Measurements from ENCODE around the gene MIA.
"Not testable (repeated sequence)": the region's sequence is repeated elsewhere in the genome, so short reads cannot be mapped to it uniquely, and the experiment has no call there.

MIA gene

DNA sequence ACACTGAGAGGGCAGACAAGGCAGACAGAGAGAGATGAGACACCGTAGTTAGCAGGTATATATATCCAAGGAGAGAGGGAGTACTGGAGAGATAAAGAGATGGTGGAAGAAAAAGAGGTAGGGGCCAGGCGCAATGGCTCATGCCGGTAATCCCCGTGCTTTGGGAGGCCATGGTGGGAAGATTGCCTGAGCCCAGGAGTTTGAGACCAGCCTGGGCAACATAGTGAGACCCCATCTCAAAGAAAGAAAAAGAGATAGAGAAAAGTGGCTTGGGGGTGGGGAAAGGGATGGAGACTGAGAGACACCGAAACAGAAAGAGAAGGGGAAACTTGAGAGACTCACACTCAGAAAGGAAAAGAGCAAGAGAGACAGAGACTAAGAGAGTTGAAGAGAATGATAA lies 5.3 kb downstream of the MIA start:
- H3K4me3 ChIP-seq (ENCODE audit: low read depth, low read length): no peak overlapping the region
- no peak for DNase-seq (ENCODE audit: low read depth)
- TF ChIP-seq, protein P1, sequence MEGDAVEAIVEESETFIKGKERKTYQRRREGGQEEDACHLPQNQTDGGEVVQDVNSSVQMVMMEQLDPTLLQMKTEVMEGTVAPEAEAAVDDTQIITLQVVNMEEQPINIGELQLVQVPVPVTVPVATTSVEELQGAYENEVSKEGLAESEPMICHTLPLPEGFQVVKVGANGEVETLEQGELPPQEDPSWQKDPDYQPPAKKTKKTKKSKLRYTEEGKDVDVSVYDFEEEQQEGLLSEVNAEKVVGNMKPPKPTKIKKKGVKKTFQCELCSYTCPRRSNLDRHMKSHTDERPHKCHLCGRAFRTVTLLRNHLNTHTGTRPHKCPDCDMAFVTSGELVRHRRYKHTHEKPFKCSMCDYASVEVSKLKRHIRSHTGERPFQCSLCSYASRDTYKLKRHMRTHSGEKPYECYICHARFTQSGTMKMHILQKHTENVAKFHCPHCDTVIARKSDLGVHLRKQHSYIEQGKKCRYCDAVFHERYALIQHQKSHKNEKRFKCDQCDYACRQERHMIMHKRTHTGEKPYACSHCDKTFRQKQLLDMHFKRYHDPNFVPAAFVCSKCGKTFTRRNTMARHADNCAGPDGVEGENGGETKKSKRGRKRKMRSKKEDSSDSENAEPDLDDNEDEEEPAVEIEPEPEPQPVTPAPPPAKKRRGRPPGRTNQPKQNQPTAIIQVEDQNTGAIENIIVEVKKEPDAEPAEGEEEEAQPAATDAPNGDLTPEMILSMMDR (IDR thresholded peaks at IDR 0.05; ENCODE audit: insufficient read depth, low read depth, low read length, missing control alignments): no peak

DNA sequence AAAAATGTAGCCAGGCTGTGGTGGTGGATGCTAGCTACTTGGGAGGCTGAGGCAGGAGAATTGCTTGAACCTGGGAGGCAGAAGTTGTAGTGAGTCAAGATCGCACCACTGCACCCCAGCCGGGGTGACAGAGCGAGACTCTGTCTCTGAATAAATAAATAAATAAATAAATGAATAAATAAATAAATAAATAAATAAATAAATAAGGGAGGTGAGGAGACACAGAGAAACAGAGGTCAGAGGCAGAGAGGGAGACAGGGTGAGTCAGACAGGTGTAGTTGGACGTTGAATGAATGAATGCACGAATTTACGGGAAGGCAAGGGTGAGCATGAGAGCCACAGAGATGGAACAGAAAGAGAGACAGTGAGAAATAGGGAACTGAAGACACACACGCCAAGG lies 5.8 kb downstream of the MIA start:
- no peak overlapping the region for H3K4me3 ChIP-seq (ENCODE audit: low read depth, low read length)

DNA sequence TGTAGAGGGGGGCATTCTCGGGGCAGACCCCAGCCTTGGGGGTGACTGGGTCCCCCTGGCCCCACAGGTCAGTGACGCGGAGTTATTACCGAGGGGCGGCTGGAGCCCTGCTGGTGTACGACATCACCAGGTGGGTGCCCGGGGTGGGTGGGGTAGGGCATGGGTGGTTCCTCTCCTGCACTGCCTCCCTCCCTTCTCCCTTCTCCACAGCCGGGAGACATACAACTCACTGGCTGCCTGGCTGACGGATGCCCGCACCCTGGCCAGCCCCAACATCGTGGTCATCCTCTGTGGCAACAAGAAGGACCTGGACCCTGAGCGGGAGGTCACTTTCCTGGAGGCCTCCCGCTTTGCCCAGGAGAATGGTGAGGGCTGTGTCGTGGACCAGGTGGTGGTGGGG lies 8.4 kb downstream of the MIA start:
- no peak overlapping the region for H3K4me3 ChIP-seq (ENCODE audit: low read depth, low read length)
- DNase-seq (ENCODE audit: low read depth): no peak
- TF ChIP-seq, protein P1 (IDR thresholded peaks at IDR 0.05; ENCODE audit: insufficient read depth, low read depth, low read length, missing control alignments): no peak

More for the DNA sequence above, 5.8 kb downstream of the MIA start:
- TF ChIP-seq, protein P1 (IDR thresholded peaks at IDR 0.05; ENCODE audit: insufficient read depth, low read depth, low read length, missing control alignments): no peak
- no peak for DNase-seq (ENCODE audit: low read depth)

DNA sequence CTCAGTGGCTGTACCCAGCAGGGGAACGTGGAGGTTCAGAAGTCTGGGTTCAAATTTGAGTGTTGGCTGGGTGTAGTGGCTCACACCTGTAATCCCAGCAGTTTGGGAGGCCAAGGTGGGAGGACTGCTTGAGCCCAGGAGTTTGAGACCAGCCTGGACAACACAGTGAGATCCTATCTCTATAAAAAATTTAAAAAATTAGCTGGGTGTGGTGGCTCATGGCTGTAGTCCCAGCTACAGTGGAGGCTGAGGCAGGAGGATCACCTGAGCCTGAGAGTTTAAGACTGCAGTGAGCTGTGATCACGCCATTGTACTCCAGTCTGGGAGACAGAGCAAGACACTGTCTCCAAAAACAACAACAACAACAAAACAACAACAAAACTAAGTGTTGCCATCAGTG lies 8.8 kb downstream of the MIA start:
- DNase-seq (ENCODE audit: low read depth); H3K4me3 ChIP-seq (ENCODE audit: low read depth, low read length): not testable (repeated sequence)

DNA sequence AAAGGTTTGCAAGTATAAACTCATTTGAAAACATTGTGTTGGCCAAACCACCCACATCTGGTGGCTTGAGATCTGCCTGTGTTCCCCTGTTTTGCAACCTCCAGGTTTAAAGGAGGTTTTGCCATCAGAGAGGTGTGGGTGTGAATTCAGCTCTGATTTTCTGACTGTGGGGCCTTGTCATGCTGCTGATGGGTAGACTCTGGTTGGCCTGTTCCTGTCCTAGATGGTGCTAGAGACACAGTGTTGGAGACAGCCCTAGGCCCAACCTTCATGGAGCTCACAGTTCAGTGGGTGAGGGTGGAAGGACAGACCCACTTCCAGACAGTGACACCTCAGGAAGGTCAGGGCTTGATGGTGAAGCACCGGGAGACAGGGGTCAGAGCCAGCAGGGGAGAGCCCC lies 10.2 kb downstream of the MIA start:
- TF ChIP-seq, protein P1 (IDR thresholded peaks at IDR 0.05; ENCODE audit: insufficient read depth, low read depth, low read length, missing control alignments): no peak
- H3K4me3 ChIP-seq (ENCODE audit: low read depth, low read length): no peak overlapping the region
- DNase-seq (ENCODE audit: low read depth): no peak

DNA sequence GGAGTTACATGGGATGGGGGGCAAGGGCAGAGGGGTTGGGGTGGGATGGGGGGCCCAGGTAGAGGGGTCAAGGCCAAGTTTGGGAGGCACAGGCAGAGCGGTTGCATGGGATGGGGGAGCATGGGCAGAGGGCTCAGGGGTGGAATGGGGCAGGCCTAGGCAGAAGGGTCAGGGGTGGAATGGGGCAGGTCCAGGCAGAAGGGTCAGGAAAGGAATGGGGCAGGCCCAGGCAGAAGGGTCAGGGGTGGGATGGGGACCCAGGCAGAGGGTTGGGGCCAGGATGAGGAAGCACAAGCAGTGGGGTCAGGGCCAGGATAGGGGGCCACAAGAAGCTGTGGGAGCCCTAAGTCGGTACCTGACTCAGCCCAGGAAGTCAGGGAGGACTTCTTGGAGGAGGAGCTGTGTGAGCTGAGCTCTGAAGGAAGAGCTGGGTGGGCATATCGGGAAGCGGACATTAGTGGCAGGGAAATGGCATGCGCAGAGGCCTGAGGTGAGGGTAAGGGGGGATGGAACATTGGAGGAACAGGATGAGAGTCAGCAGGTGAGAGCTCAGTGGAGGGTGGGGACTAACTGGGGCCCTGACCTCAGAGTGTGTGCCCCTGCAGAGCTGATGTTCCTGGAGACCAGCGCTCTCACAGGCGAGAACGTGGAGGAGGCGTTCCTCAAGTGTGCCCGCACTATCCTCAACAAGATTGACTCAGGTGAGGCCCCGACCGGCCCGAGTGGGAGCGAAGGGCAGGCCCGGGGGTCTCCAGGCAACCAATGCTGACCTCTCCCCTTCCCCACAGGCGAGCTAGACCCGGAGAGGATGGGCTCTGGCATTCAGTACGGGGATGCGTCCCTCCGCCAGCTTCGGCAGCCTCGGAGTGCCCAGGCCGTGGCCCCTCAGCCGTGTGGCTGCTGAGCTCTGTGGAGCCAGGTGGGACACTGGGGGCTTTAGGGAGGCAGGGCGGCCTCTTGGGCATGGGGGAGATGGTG lies 11.0 kb downstream of the MIA start:
- DNase-seq (ENCODE audit: low read depth): no peak
- H3K4me3 ChIP-seq (ENCODE audit: low read depth, low read length): no peak overlapping the region
- TF ChIP-seq, protein P1 (IDR thresholded peaks at IDR 0.05; ENCODE audit: insufficient read depth, low read depth, low read length, missing control alignments): no peak

DNA sequence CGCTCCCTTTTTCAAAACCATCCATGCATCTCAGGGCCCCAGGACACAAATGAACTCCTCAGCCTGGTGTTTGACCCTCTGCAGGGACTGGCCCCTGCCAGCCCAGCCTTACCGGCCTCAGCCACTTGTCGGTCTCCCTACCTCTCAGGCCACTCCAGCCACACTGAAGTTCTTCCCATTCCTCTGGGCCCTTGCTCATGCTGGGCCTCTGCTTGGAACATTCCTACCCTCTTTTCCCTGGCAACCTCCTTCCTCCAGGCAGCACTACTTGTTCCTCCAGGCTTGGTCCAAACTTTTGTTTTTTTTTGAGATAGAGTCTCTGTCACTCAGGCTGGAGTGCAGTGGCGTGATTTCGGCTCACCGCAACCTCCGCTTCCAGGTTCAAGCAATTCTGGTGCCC lies 16.0 kb downstream of the MIA start:
- DNase-seq (ENCODE audit: low read depth): no peak
- TF ChIP-seq, protein P1 (IDR thresholded peaks at IDR 0.05; ENCODE audit: insufficient read depth, low read depth, low read length, missing control alignments): no peak
- H3K4me3 ChIP-seq (ENCODE audit: low read depth, low read length): no peak overlapping the region

Measured in GM12865 (cell line).